ENCODE results near the gene RLBP1.
"Not testable (repeated sequence)": the region's sequence is repeated elsewhere in the genome, so short reads cannot be mapped to it uniquely, and the experiment has no call there.

Gene RLBP1

DNA sequence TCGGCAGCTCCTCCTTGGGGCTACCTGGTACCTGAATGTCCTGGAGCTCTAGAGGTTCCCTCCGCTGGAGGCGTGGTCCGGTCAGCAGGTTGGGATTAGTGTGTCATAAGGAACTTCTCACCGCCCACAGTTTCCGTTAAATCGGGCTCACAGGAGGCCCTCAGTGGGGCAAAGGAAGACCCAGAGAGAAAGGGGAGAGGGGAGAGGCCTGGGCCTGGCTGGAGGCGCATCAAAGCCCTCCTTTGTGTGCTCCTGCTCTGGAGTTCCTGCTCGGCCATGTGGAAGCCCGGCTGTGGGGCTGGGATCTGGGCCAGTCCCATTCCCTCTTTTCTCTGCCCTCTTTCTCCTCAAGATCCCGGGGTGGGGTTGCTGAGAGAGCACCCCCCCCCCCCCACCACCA, at the start of gene RLBP1:
TSS of gene RLBP1 (minus strand) at position 37 of the 400 bp plus-strand sequence. CDS start 2,604 bp downstream, outside the sequence.
- no peak within 1 kb of the TSS for H3K4me3 ChIP-seq (replicated peaks; ENCODE audit: low read depth, low read length)
- no peak for DNase-seq (ENCODE audit: extremely low read depth, low read depth)
- TF ChIP-seq, protein P1, sequence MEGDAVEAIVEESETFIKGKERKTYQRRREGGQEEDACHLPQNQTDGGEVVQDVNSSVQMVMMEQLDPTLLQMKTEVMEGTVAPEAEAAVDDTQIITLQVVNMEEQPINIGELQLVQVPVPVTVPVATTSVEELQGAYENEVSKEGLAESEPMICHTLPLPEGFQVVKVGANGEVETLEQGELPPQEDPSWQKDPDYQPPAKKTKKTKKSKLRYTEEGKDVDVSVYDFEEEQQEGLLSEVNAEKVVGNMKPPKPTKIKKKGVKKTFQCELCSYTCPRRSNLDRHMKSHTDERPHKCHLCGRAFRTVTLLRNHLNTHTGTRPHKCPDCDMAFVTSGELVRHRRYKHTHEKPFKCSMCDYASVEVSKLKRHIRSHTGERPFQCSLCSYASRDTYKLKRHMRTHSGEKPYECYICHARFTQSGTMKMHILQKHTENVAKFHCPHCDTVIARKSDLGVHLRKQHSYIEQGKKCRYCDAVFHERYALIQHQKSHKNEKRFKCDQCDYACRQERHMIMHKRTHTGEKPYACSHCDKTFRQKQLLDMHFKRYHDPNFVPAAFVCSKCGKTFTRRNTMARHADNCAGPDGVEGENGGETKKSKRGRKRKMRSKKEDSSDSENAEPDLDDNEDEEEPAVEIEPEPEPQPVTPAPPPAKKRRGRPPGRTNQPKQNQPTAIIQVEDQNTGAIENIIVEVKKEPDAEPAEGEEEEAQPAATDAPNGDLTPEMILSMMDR (IDR thresholded peaks at IDR 0.05; ENCODE audit: low read depth, low read length, missing control alignments): no peak

DNA sequence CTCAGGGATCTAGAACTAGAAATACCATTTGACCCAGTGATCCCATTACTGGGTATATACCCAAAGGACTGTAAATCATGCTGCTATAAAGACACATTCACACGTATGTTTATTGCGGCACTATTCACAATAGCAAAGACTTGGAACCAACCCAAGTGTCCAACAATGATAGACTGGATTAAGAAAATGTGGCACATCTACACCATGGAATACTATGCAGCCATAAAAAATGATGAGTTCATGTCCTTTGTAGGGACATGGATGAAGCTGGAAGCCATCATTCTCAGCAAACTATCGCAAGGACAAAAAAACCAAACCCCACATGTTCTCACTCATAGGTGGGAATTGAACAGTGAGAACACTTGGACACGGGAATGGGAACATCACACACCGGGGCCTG, 28.8 kb upstream of the RLBP1 start:
- not testable (repeated sequence) for DNase-seq (ENCODE audit: extremely low read depth, low read depth); H3K4me3 ChIP-seq (replicated peaks; ENCODE audit: low read depth, low read length)

DNA sequence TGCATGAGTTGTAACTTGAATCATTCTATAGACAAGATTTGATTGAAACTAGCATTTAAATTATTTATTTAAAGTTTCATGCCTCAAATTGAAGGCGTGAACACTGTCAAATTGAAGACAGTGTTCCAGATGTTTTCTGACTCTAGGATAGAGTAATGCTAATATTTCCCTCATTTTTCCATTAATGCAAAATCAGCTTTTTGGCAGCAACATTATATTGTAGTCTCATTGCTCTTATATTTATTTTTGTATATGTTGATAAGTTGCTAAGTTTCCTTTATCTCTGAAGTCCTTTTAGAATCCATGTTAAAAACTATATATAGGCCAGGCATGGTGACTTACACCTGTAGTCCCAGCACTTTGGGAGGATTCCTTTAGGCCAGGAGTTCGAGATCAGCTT, 27.2 kb upstream of the RLBP1 start:
- TF ChIP-seq, protein P1 (IDR thresholded peaks at IDR 0.05; ENCODE audit: low read depth, low read length, missing control alignments): no peak
- DNase-seq (ENCODE audit: extremely low read depth, low read depth): no peak

DNA sequence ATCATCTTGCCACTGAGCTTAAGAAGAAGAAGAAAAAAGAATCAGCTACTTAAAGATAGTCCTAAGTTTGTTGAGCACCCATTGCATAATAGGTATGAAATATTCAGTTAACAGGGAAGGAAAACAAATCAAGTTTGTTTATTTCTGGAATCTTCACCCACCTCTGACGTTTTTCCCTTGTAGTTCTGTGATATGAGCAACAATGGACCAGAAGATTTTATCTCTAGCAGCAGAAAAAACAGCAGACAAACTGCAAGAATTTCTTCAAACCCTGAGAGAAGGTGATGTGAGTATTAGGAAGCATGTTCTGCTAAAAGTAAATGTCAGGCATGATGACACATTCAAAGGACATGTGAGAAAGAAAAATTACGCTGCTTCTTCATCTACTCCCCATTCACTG, 26.1 kb upstream of the RLBP1 start:
- no peak for DNase-seq (ENCODE audit: extremely low read depth, low read depth)
- TF ChIP-seq, protein P1 (IDR thresholded peaks at IDR 0.05; ENCODE audit: low read depth, low read length, missing control alignments): no peak
- H3K4me3 ChIP-seq (replicated peaks; ENCODE audit: low read depth, low read length): no peak overlapping the region

More for the DNA sequence above, 27.2 kb upstream of the RLBP1 start:
- no peak overlapping the region for H3K4me3 ChIP-seq (replicated peaks; ENCODE audit: low read depth, low read length)

DNA sequence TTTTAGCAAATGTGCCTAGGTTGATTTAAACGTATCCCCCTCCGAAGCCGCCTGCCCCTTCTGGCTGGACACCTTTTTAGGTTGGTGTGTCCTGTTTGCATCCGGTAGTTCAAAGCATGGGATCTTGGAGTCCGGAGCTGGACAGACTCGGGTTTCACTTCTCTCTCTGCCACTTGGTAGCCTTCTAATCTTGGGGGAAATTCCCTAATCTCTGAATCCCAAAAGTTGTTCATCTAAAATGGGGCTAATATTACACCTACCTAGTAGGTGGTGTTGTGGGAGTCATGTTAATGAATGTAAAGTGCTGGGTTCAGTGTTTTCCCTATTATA, 23.2 kb upstream of the RLBP1 start:
- peak overlapping the region; percentile 80 for H3K4me3 ChIP-seq (replicated peaks; ENCODE audit: low read depth, low read length)
- DNase-seq (ENCODE audit: extremely low read depth, low read depth): no peak
- TF ChIP-seq, protein P1 (IDR thresholded peaks at IDR 0.05; ENCODE audit: low read depth, low read length, missing control alignments): no peak

DNA sequence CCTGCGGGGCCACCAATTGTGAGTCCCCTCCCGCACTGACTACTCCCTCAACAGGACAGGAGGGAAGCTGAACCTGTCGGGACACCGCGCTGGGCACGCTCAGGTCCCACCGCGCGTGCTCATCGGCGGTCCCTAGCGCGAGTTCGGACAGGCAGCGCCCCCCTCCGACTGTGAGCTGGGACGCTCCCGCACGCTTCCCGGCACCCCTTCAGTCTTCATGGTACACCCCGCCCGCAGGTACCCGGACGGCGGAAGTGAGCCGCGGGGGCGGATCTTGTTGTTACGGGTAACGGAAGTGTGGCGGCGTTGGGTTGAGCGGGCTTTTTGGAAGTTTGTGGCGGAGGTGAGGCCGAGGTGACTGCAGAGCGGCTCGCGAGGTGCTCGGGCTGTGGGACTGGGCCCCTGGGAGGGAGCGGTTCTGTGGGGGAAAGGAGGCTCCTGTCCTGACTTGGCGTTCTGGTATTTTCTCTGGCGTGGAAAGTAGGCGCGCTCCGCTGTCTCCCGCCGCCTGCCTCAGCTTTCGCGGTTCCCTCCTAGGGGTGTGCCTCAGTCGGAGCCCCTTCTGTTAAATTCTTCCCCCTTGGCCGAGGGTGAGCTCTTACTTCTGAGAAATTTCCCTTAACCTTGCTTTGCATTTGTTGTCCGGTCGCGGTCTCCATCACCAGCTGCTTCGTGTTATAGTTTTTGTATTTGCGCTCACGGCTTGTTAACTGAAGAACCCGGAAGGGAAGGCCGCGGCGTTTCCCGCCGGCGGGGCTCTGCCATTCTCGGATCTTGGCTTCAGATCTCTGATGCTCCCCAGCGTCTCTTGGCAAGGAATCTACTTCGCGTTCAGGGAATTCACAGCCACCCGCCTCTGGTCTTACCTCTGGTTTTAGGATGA, 22.6 kb upstream of the RLBP1 start, which contains the start of gene FANCI:
TSS of gene FANCI (plus strand) at position 289 of the 883 bp plus-strand sequence. CDS start 3,669 bp downstream, outside the sequence.
- TF ChIP-seq, protein P1 (IDR thresholded peaks at IDR 0.05; ENCODE audit: low read depth, low read length, missing control alignments): peak; percentile 54
- H3K4me3 ChIP-seq (replicated peaks; ENCODE audit: low read depth, low read length): peak within 1 kb of the TSS; percentile 80
- DNase-seq (ENCODE audit: extremely low read depth, low read depth): peak; percentile 72

DNA sequence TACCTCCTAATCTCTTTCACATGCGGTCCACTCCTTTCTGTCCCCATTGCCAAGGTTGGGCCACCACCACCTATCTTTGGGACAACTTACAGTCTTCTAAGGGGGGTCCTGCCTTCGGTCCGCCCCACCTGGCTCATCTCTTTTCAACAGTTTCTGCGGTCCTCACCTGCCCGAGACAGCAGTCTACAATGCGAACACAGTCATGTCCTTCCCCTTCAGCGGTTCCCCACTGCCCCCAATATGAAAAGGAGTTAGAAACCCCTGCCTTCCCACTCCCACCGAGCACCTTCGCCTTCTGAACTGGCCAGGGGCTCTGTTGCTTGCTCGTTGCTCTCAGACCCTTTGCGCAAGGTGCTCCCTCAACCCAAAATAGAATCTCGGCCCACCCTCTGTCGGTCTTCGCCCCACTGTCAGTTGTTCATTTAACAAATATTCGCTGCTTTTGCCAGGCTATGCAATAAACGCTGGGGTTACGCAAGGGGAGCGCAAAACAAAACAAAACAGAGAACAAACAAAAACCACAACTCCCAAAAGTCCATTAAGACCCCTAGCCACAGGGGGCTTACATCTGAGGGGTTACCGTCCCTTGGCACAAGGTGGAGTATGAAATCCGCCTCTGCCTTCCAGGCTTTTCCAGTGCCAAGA, 21.8 kb upstream of the RLBP1 start:
- TF ChIP-seq, protein P1 (IDR thresholded peaks at IDR 0.05; ENCODE audit: low read depth, low read length, missing control alignments): no peak
- peak overlapping the region; percentile 80 for H3K4me3 ChIP-seq (replicated peaks; ENCODE audit: low read depth, low read length)

DNA sequence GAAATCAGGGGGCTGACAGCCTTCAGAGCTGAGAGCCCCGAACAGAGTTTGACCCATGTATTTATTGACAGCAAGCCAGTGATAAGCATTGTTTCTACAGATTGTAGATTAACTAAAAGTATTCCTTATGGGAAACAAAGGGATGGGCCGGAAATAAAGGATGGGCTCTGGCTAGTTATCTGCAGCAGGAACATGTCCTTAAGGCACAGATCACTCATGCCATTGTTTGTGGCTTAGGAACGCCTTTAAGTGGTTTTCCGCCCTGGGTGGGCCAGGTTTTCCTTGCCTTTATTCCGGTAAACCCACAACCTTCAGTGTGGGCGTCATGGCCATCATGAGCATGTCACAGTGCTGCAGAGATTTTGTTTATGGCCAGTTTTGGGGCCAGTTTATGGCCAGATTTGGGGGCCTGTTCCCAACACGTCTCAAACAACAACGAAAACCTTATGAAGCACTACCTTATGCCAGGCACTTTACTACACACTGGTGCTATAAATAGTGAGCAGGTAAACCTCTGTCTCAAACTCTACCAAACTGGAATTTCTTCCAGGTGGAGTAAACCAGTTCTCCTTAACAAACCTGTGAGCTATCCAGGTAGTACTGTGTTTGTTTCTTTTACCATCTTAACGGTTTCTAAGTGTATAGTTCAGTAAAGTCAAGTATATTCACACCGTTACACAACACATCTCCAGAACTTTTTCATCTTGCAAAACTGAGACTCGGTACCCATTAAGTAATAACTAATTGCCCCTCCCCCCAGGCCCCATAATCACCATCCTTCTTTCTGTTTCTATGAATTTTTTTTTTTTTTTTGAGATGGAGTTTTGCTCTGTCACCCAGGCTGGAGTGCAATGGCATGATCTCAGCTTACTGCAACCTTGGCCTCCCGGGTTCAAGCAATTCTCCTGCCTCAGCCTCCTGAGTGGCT, 18.8 kb upstream of the RLBP1 start:
- not testable (repeated sequence) for H3K4me3 ChIP-seq (replicated peaks; ENCODE audit: low read depth, low read length); DNase-seq (ENCODE audit: extremely low read depth, low read depth)

More for the DNA sequence above, 21.8 kb upstream of the RLBP1 start:
- DNase-seq (ENCODE audit: extremely low read depth, low read depth): no peak

Measured in HFF-Myc (cell line).